Loucy (cell line): Measurements from ENCODE around the gene RRAS.

Experiments used
- H2AFZ ChIP-seq: fragments of 200-600 bp; sonication (generic); 2 replicates; pipeline ENCODE4 v1.6.0; 2016; ENCODE audit warnings: antibody characterized with exemption, mild to moderate bottlenecking, low read length, moderate library complexity
- H3F3A ChIP-seq: fragments of 200-600 bp; 2 replicates; pipeline ENCODE4 v1.6.0; 2016; ENCODE audit warnings: antibody characterized with exemption, low read depth, mild to moderate bottlenecking
- H3K27me3 ChIP-seq: fragments of 200-600 bp; sonication (generic); 2 replicates; pipeline ENCODE4 v1.6.1; 2014; ENCODE audit warnings: low read length, mild to moderate bottlenecking; ENCODE audit not compliant: insufficient read depth, poor library complexity, severe bottlenecking
- H3K36me3 ChIP-seq: fragments of 200-600 bp; sonication (generic); 2 replicates; pipeline ENCODE4 v1.6.1; 2016; ENCODE audit warnings: low read length; ENCODE audit not compliant: insufficient read depth
- H3K4me1 ChIP-seq: fragments of 200-600 bp; sonication (generic); 2 replicates; pipeline ENCODE4 v1.5.1; 2014; ENCODE audit warnings: low read length, mild to moderate bottlenecking; ENCODE audit not compliant: insufficient read depth, poor library complexity, severe bottlenecking
- H3K4me2 ChIP-seq: fragments of 200-600 bp; sonication (generic); 2 replicates; pipeline ENCODE4 v1.6.0; 2014; ENCODE audit warnings: antibody characterized with exemption, low read length, low read depth, mild to moderate bottlenecking; ENCODE audit not compliant: poor library complexity, severe bottlenecking
- H3K4me3 ChIP-seq: fragments of 200-600 bp; sonication (generic); 2 replicates; pipeline ENCODE4 v1.5.1; 2014; ENCODE audit warnings: low read length, mild to moderate bottlenecking, mixed read lengths; ENCODE audit not compliant: poor library complexity, severe bottlenecking
- H3K79me2 ChIP-seq: fragments of 200-600 bp; sonication (generic); 2 replicates; pipeline ENCODE4 v1.6.1; 2014; ENCODE audit warnings: low read length; ENCODE audit not compliant: insufficient read depth
- H3K9ac ChIP-seq: fragments of 200-600 bp; sonication (generic); 2 replicates; pipeline ENCODE4 v1.6.0; 2014; ENCODE audit warnings: mild to moderate bottlenecking, low read depth, low read length, moderate library complexity; ENCODE audit not compliant: poor library complexity, severe bottlenecking
- H3K9me2 ChIP-seq: fragments of 200-600 bp; sonication (generic); replicated peaks from 2 replicates; pipeline ENCODE4 v1.6.1; 2016; ENCODE audit warnings: low read depth, low read length, mixed read lengths
- H3K9me3 ChIP-seq: fragments of 200-600 bp; sonication (generic); 2 replicates; pipeline ENCODE4 v1.6.1; 2014; ENCODE audit warnings: mild to moderate bottlenecking, antibody characterized with exemption, low read length, low read depth; ENCODE audit not compliant: insufficient read depth
- H4K20me1 ChIP-seq: fragments of 200-600 bp; sonication (generic); 2 replicates; pipeline ENCODE4 v1.6.0; 2014; ENCODE audit warnings: antibody characterized with exemption, low read length, mild to moderate bottlenecking; ENCODE audit not compliant: insufficient read depth, poor library complexity, severe bottlenecking
- EZH2phosphoT487 ChIP-seq: fragments of 200-600 bp; IDR thresholded peaks from 2 replicates; pipeline ENCODE4 v1.6.1; 2018; ENCODE audit warnings: antibody characterized with exemption, mild to moderate bottlenecking, moderate library complexity, borderline replicate concordance
- TF ChIP-seq, protein P1 (sequence below): fragments of 200-600 bp; sonication (generic); conservative IDR thresholded peaks from 2 replicates; pipeline ENCODE4 v1.5.1; 2014; ENCODE audit warnings: mild to moderate bottlenecking, antibody characterized with exemption, low read length

Gene RRAS

DNA sequence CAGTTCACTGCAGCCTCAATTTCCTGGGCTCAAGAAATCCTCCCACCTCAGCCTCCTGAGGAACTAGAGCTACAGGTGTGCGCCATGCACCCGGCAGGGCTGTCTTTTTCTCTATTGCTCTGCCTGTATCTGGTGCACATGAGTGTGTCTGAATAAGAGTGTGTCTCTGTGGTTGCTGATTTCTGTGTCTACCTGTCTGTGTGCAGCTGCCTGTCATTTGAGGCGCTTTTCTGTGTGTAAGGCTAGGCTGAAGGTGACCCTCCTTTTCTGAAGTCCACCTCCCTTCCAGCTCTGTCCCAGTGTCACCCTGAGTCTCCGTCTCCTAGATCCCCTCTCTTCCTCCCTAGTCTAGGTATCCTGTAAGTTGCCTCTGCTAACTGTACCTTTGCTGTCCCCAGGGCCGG, 50.4 kb downstream of the RRAS start:
- no peak overlapping the region for H3K4me3 ChIP-seq
- TF ChIP-seq, protein P1, sequence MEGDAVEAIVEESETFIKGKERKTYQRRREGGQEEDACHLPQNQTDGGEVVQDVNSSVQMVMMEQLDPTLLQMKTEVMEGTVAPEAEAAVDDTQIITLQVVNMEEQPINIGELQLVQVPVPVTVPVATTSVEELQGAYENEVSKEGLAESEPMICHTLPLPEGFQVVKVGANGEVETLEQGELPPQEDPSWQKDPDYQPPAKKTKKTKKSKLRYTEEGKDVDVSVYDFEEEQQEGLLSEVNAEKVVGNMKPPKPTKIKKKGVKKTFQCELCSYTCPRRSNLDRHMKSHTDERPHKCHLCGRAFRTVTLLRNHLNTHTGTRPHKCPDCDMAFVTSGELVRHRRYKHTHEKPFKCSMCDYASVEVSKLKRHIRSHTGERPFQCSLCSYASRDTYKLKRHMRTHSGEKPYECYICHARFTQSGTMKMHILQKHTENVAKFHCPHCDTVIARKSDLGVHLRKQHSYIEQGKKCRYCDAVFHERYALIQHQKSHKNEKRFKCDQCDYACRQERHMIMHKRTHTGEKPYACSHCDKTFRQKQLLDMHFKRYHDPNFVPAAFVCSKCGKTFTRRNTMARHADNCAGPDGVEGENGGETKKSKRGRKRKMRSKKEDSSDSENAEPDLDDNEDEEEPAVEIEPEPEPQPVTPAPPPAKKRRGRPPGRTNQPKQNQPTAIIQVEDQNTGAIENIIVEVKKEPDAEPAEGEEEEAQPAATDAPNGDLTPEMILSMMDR: no peak
- TF ChIP-seq EZH2phosphoT487: no peak
- peaks cover 26% of the 10 kb centered on the region for H4K20me1 ChIP-seq
- H3K36me3 ChIP-seq: peaks cover 6% of the 10 kb centered on the region; the same call in 1 of the 2 replicates
- H2AFZ ChIP-seq: no peak overlapping the region
- H3K27me3 ChIP-seq: peaks cover 5% of the 10 kb centered on the region
- H3K9ac ChIP-seq: no peak overlapping the region
- H3F3A ChIP-seq: peaks cover 14% of the 10 kb centered on the region; the same call in 1 of the 2 replicates
- H3K4me2 ChIP-seq: no peak overlapping the region
- peaks cover 20% of the 10 kb centered on the region for H3K4me1 ChIP-seq
- no peaks in the 10 kb centered on the region for H3K9me3 ChIP-seq
- no peaks in the 10 kb centered on the region for H3K9me2 ChIP-seq
- H3K79me2 ChIP-seq: peaks cover 32% of the 10 kb centered on the region

- no peak overlapping the region for H3K4me3 ChIP-seq
- no peaks in the 10 kb centered on the region for H3K9me3 ChIP-seq
- no peak overlapping the region for H3K4me2 ChIP-seq
- no peaks in the 10 kb centered on the region for H3K9me2 ChIP-seq
- H3K4me1 ChIP-seq: peaks cover 11% of the 10 kb centered on the region
- no peak overlapping the region for H3K9ac ChIP-seq
- H3F3A ChIP-seq: peaks cover 14% of the 10 kb centered on the region; the same call in 1 of the 2 replicates
- H3K79me2 ChIP-seq: peaks cover 22% of the 10 kb centered on the region
- H2AFZ ChIP-seq: no peak overlapping the region
- TF ChIP-seq, protein P1: no peak
- H3K27me3 ChIP-seq: peaks cover 5% of the 10 kb centered on the region
- H4K20me1 ChIP-seq: peaks cover 16% of the 10 kb centered on the region
- H3K36me3 ChIP-seq: no peaks in the 10 kb centered on the region
Measured at GRCh38 chr19:49588365-49589122, 51.4 kb downstream of the RRAS start.

GRCh38 chr19:49587227-49587626, 52.7 kb downstream of the RRAS start:
- Histone ChIP-seq H2AFZ (no peak overlapping the region), H4K20me1 (peaks cover 5% of the 10 kb centered on the region), H3K4me3 (no peak overlapping the region), H3K36me3 (no peaks in the 10 kb centered on the region), H3K4me1 (peaks cover 4% of the 10 kb centered on the region), H3K79me2 (peaks cover 11% of the 10 kb centered on the region), H3K9me2 (no peaks in the 10 kb centered on the region), H3K9me3 (no peaks in the 10 kb centered on the region), H3K27me3 (peaks cover 5% of the 10 kb centered on the region), H3F3A (peaks cover 8% of the 10 kb centered on the region; the same call in 1 of the 2 replicates), H3K4me2 (no peak overlapping the region), H3K9ac (no peak overlapping the region)
- TF ChIP-seq, protein P1: no peak
- TF ChIP-seq EZH2phosphoT487: no peak
